Measurements from ENCODE around the gene ZNF407. TPM values are rescaled to one million over a fixed set of nuclear protein-coding genes. Genes with fewer than 3 reads are reported as not detected.

Gene ZNF407
- total and polyA plus RNA-seq, 2 experiments from 2014 or later: 2.1 to 10.4 TPM

GRCh38 chr18:74996055-74996454 lies 398.4 kb downstream of the ZNF407 start:
- Histone ChIP-seq H3F3A (replicated peaks; ENCODE audit: low read depth) (no peaks in the 10 kb centered on the region), H3K27me3 (ENCODE audit: insufficient read depth) (no peaks in the 10 kb centered on the region), H3K4me3 (no peak overlapping the region), H3K36me3 (ENCODE audit: insufficient read depth) (no peaks in the 10 kb centered on the region), H3K9me2 (ENCODE audit: insufficient read depth) (no peaks in the 10 kb centered on the region), H3K4me1 (ENCODE audit: insufficient read depth) (peaks cover 5% of the 10 kb centered on the region; the same call in 1 of the 2 replicates), H3K79me2 (replicated peaks; ENCODE audit: insufficient read depth) (no peaks in the 10 kb centered on the region), H3K27ac (ENCODE audit: low read depth) (no peak overlapping the region), H4K20me1 (replicated peaks; ENCODE audit: insufficient read depth) (no peaks in the 10 kb centered on the region), H2AFZ (no peak overlapping the region), H3K4me2 (no peak overlapping the region)
- no peak for DNase-seq (ENCODE audit: low spot score)
- Mint-ChIP-seq H3K27ac (no peak overlapping the region), H3K4me3 (no peak overlapping the region), H3K9me3 (no peaks in the 10 kb centered on the region), H3K27me3 (ENCODE audit: insufficient read depth, low read depth, poor library complexity) (no peaks in the 10 kb centered on the region), H3K36me3 (ENCODE audit: low read depth) (no peaks in the 10 kb centered on the region), H3K4me1 (peaks cover 21% of the 10 kb centered on the region)
- TF ChIP-seq CTCF (conservative IDR thresholded peaks at IDR 0.05; ENCODE audit: low read depth in 2 of 2) (no peak), EZH2 (IDR thresholded peaks at IDR 0.05; ENCODE audit: low read depth, unreplicated experiment) (no peak), ZNF114 (CRISPR knock-in tag; IDR thresholded peaks at IDR 0.05) (no peak), NANOG (IDR thresholded peaks at IDR 0.05; ENCODE audit: borderline replicate concordance) (no peak), JUNB (IDR thresholded peaks at IDR 0.05; ENCODE audit: unreplicated experiment) (no peak)
- no peak for ATAC-seq

GRCh38 chr18:74996996-74997395 lies 399.3 kb downstream of the ZNF407 start:
- Histone ChIP-seq H2AFZ (no peak overlapping the region), H3K36me3 (ENCODE audit: insufficient read depth) (no peaks in the 10 kb centered on the region), H3K27me3 (ENCODE audit: insufficient read depth) (no peaks in the 10 kb centered on the region), H3K4me2 (no peak overlapping the region), H3K4me1 (ENCODE audit: insufficient read depth) (peaks cover 3% of the 10 kb centered on the region; the same call in 1 of the 2 replicates), H3K79me2 (replicated peaks; ENCODE audit: insufficient read depth) (no peaks in the 10 kb centered on the region), H3F3A (replicated peaks; ENCODE audit: low read depth) (no peaks in the 10 kb centered on the region), H3K27ac (ENCODE audit: low read depth) (no peak overlapping the region), H4K20me1 (replicated peaks; ENCODE audit: insufficient read depth) (no peaks in the 10 kb centered on the region), H3K4me3 (no peak overlapping the region), H3K9me2 (ENCODE audit: insufficient read depth) (no peaks in the 10 kb centered on the region)
- H3K4me3 Mint-ChIP-seq: no peak overlapping the region
- no peak overlapping the region; the same call in 1 of the 2 replicates for H3K27ac Mint-ChIP-seq
- peaks cover 2% of the 10 kb centered on the region for H3K27me3 Mint-ChIP-seq (ENCODE audit: insufficient read depth, low read depth, poor library complexity)
- no peaks in the 10 kb centered on the region for H3K36me3 Mint-ChIP-seq (ENCODE audit: low read depth)
- DNase-seq (ENCODE audit: low spot score) (no peak), ATAC-seq (no peak)
- H3K4me1 Mint-ChIP-seq: peaks cover 21% of the 10 kb centered on the region
- H3K9me3 Mint-ChIP-seq: no peaks in the 10 kb centered on the region
- TF ChIP-seq STAT1 (IDR thresholded peaks at IDR 0.05; ENCODE audit: unreplicated experiment): no peak
- TF ChIP-seq POLR2AphosphoS5 (IDR thresholded peaks at IDR 0.05; ENCODE audit: low read depth): no peak
- no peak for TF ChIP-seq EZH2 (IDR thresholded peaks at IDR 0.05; ENCODE audit: low read depth, unreplicated experiment)
- no peak for TF ChIP-seq EZH2phosphoT487 (IDR thresholded peaks at IDR 0.05; ENCODE audit: unreplicated experiment)
- TF ChIP-seq ZNF331 (CRISPR knock-in tag; IDR thresholded peaks at IDR 0.05; ENCODE audit: low read depth): no peak
- TF ChIP-seq ETS1 (IDR thresholded peaks at IDR 0.05): no peak
- no peak for TF ChIP-seq ZNF114 (CRISPR knock-in tag; IDR thresholded peaks at IDR 0.05)
- TF ChIP-seq REST (IDR thresholded peaks at IDR 0.05; ENCODE audit: unreplicated experiment): no peak
- TF ChIP-seq NANOG (IDR thresholded peaks at IDR 0.05; ENCODE audit: borderline replicate concordance): no peak
- no peak for TF ChIP-seq JUNB (IDR thresholded peaks at IDR 0.05; ENCODE audit: unreplicated experiment)
- TF ChIP-seq CREB1 (CRISPR knock-in tag; IDR thresholded peaks at IDR 0.05; ENCODE audit: low read depth): no peak
- TF ChIP-seq CTCF (conservative IDR thresholded peaks at IDR 0.05; ENCODE audit: low read depth in 2 of 2): no peak
